Measurements from ENCODE around the gene NOTCH3. TPM values are rescaled to one million over a fixed set of nuclear protein-coding genes. Genes with fewer than 3 reads are reported as not detected.
A peak's percentile ranks its signal among the peaks of the same experiment; 100 is the strongest.

The NOTCH3 gene
- total RNA-seq, 1 experiment from 2014 or later = 164 TPM

- H2BK15ac ChIP-seq (ENCODE audit: low read depth, low read length) = no peak overlapping the region
- no peak overlapping the region for H3T11ph ChIP-seq (ENCODE audit: low read length)
- H3K23me2 ChIP-seq (ENCODE audit: insufficient read length, low read depth, low read length, poor library complexity, severe bottlenecking) = peaks cover 4% of the 10 kb centered on the region
- no peaks in the 10 kb centered on the region for H3K27me3 ChIP-seq (ENCODE audit: insufficient read depth, low read length)
- H3K79me2 ChIP-seq (ENCODE audit: insufficient read depth, low read length) = peaks cover 14% of the 10 kb centered on the region; the same call in 1 of the 2 replicates
- no peak overlapping the region for H2BK12ac ChIP-seq (ENCODE audit: insufficient read length, low read depth, low read length)
- Mint-ChIP-seq H3K4me3 (peak overlapping the region; percentile 77 to 88), H3K36me3 (ENCODE audit: insufficient read depth in 1 of 3, low read depth in 3 of 3) (peaks cover 15 to 62% (median 48%) of the 10 kb centered on the region in 3 experiments; a peak in 6 of 7 replicates), H3K27me3 (ENCODE audit: low read depth) (no peaks in the 10 kb centered on the region; the same call in 1 of the 2 replicates), H3K4me1 (peaks cover 37% of the 10 kb centered on the region in 2 experiments), H3K27ac (peak overlapping the region in 2 of 3 experiments; percentile 39 to 44; a peak in 1 of 7 replicates), H3K9me3 (no peaks in the 10 kb centered on the region; a peak in 1 of 5 replicates)
- H3K9ac ChIP-seq (ENCODE audit: extremely low read depth, insufficient read length, low read length) = no peak overlapping the region
- H4K5ac ChIP-seq (ENCODE audit: insufficient read length, low read depth, low read length) = no peak overlapping the region
- H3K9me3 ChIP-seq (ENCODE audit: control insufficient read depth, low read depth, low read length) = no peaks in the 10 kb centered on the region
- H2AFZ ChIP-seq (ENCODE audit: low read length) = no peak overlapping the region
- H3K14ac ChIP-seq (ENCODE audit: insufficient read depth, low read length) = no peak overlapping the region
- no peak overlapping the region for H2BK20ac ChIP-seq (ENCODE audit: low read depth, low read length, poor library complexity, severe bottlenecking)
- H3K4ac ChIP-seq (ENCODE audit: low read depth, low read length) = no peak overlapping the region
- no CpG with 5 or more reads among the region's 4 CpGs for WGBS (ENCODE audit: extremely low coverage, insufficient read length, low lambda C conversion rate)
- no peak overlapping the region for H4K8ac ChIP-seq (replicated peaks; ENCODE audit: insufficient read length, low read depth, low read length)
- H3K23ac ChIP-seq (ENCODE audit: insufficient read length, low read depth, low read length) = no peak overlapping the region
- H3K4me2 ChIP-seq (ENCODE audit: insufficient read depth, insufficient read length, low read length) = peak overlapping the region; percentile 48
- H3K27ac ChIP-seq (ENCODE audit: insufficient read length, low read depth, low read length) = no peak overlapping the region
- TF ChIP-seq, protein P1, sequence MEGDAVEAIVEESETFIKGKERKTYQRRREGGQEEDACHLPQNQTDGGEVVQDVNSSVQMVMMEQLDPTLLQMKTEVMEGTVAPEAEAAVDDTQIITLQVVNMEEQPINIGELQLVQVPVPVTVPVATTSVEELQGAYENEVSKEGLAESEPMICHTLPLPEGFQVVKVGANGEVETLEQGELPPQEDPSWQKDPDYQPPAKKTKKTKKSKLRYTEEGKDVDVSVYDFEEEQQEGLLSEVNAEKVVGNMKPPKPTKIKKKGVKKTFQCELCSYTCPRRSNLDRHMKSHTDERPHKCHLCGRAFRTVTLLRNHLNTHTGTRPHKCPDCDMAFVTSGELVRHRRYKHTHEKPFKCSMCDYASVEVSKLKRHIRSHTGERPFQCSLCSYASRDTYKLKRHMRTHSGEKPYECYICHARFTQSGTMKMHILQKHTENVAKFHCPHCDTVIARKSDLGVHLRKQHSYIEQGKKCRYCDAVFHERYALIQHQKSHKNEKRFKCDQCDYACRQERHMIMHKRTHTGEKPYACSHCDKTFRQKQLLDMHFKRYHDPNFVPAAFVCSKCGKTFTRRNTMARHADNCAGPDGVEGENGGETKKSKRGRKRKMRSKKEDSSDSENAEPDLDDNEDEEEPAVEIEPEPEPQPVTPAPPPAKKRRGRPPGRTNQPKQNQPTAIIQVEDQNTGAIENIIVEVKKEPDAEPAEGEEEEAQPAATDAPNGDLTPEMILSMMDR (conservative IDR thresholded peaks at IDR 0.05) = no peak
- H3K4me1 ChIP-seq (ENCODE audit: insufficient read depth, low read length) = peaks cover 6% of the 10 kb centered on the region; the same call in 1 of the 2 replicates
- no peak overlapping the region for H4K91ac ChIP-seq (ENCODE audit: insufficient read length, low read depth, low read length)
- H2BK5ac ChIP-seq (ENCODE audit: insufficient read length, low read length) = no peak overlapping the region
- no peak for DNase-seq
- H2BK120ac ChIP-seq (ENCODE audit: low read depth, low read length, poor library complexity, severe bottlenecking) = no peak overlapping the region
- no peak overlapping the region for H3K56ac ChIP-seq (ENCODE audit: insufficient read length, low read depth, low read length)
- no peaks in the 10 kb centered on the region for H3K79me1 ChIP-seq (ENCODE audit: insufficient read depth, low read depth, low read length, poor library complexity, severe bottlenecking)
- no peaks in the 10 kb centered on the region for H4K20me1 ChIP-seq (ENCODE audit: control insufficient read depth, insufficient read depth, insufficient read length)
- H2AK5ac ChIP-seq (ENCODE audit: insufficient read length, low read length) = no peak overlapping the region
- H3K18ac ChIP-seq (ENCODE audit: insufficient read length, low read depth, low read length) = no peak overlapping the region
Observed at GRCh38 chr19:15196360-15197005, 4.3 kb downstream of the NOTCH3 start.

Data from H9 (cell line).